Smooth muscle cell (in vitro differentiated cells): ENCODE results near the gene CERKL. TPM values are rescaled to one million over a fixed set of nuclear protein-coding genes. Genes with fewer than 3 reads are reported as not detected.

ENCODE experiments used
- DNase-seq: peaks from one replicate; lab custom pipeline; 2025; ENCODE audit not compliant: unreplicated experiment; lab: John Stamatoyannopoulos, UW
- H2AFZ ChIP-seq: fragments of 200-600 bp; sonication (generic); 2 replicates; pipeline ENCODE4 v1.6.0; 2016; ENCODE audit warnings: antibody characterized with exemption, low read depth, mild to moderate bottlenecking
- H3F3A ChIP-seq: fragments of 200-600 bp; sonication (generic); 2 replicates; pipeline ENCODE4 v1.6.0; 2017; ENCODE audit warnings: antibody characterized with exemption, low read depth
- H3K27ac ChIP-seq: fragments of 200-600 bp; sonication (generic); 2 replicates; pipeline ENCODE4 v1.5.1; 2016; ENCODE audit warnings: low read depth, mild to moderate bottlenecking
- H3K27me3 ChIP-seq: fragments of 200-600 bp; sonication (generic); 2 replicates; pipeline ENCODE4 v1.6.1; 2016; ENCODE audit warnings: low read depth, mild to moderate bottlenecking
- H3K36me3 ChIP-seq: fragments of 200-600 bp; sonication (generic); 2 replicates; pipeline ENCODE4 v1.5.1; 2016; ENCODE audit warnings: low read depth
- H3K4me1 ChIP-seq: fragments of 200-600 bp; sonication (generic); 2 replicates; pipeline ENCODE4 v1.5.1; 2016; ENCODE audit warnings: low read depth
- H3K4me2 ChIP-seq: fragments of 200-600 bp; sonication (generic); 2 replicates; pipeline ENCODE4 v1.6.0; 2016; ENCODE audit warnings: mild to moderate bottlenecking
- H3K4me3 ChIP-seq: fragments of 200-600 bp; sonication (generic); 2 replicates; pipeline ENCODE4 v1.5.1; 2016; ENCODE audit warnings: mild to moderate bottlenecking
- H3K79me2 ChIP-seq: fragments of 200-600 bp; sonication (generic); 2 replicates; pipeline ENCODE4 v1.6.0; 2016; ENCODE audit warnings: low read depth, mild to moderate bottlenecking
- H3K9ac ChIP-seq: fragments of 200-600 bp; sonication (generic); 2 replicates; pipeline ENCODE4 v1.6.0; 2016; ENCODE audit warnings: low read depth
- H3K9me3 ChIP-seq: fragments of 200-600 bp; sonication (generic); replicated peaks from 2 replicates; pipeline ENCODE4 v1.5.1; 2016; ENCODE audit warnings: low read depth
- H4K20me1 ChIP-seq: fragments of 200-600 bp; sonication (generic); 2 replicates; pipeline ENCODE4 v1.6.0; 2016; ENCODE audit warnings: low read depth
- CTCF ChIP-seq: fragments of 200-600 bp; sonication (generic); IDR thresholded peaks from 2 replicates; pipeline ENCODE4 v1.5.1; 2017; ENCODE audit warnings: borderline replicate concordance, mild to moderate bottlenecking, antibody characterized with exemption; ENCODE audit not compliant: insufficient read depth, poor library complexity, severe bottlenecking
- WGBS: methylation state at CpG from one replicate; pipeline ENCODE4 v1.1.7; 2016; ENCODE audit warnings: low lambda C conversion rate; 5-methylcytosine and 5-hydroxymethylcytosine counted together
- polyA plus RNA-seq: library from polyadenylated mRNA; unstranded; fragments of >200 nt; fragmentation: Nextera tagmentation; extraction: Ambion mirVana; gene quantifications from 2 replicates; pipeline ENCODE4 v1.2.1, GENCODE V29; 2016
- total RNA-seq: library from RNA; depleted of rRNA; stranded (reverse); fragments of >200 nt; gene quantifications from 2 replicates; pipeline ENCODE4 v1.2.3, GENCODE V29; 2014

CERKL gene
- total and polyA plus RNA-seq, 2 experiments from 2014 or later, result 1.4 TPM; not detected in 1

GRCh38 chr2:181649436-181649979 is 7.4 kb downstream of the CERKL start:
- Histone ChIP-seq H4K20me1 (no peaks in the 10 kb centered on the region), H3K4me2 (no peak overlapping the region), H3K79me2 (no peaks in the 10 kb centered on the region), H3K27ac (no peak overlapping the region), H3K9me3 (no peaks in the 10 kb centered on the region), H3F3A (no peaks in the 10 kb centered on the region), H3K36me3 (no peaks in the 10 kb centered on the region), H3K27me3 (peaks cover 62% of the 10 kb centered on the region), H2AFZ (no peak overlapping the region), H3K4me1 (no peaks in the 10 kb centered on the region), H3K9ac (no peak overlapping the region), H3K4me3 (no peak overlapping the region)
- no peak for DNase-seq
- 88% methylated on average over 4 of the region's 4 CpGs for WGBS
- no peak for TF ChIP-seq CTCF

GRCh38 chr2:181648478-181649155 is 8.3 kb downstream of the CERKL start:
- no peaks in the 10 kb centered on the region for H3K79me2 ChIP-seq
- no peak for TF ChIP-seq CTCF
- DNase-seq, result no peak
- H3K27ac ChIP-seq, result no peak overlapping the region
- H3K9me3 ChIP-seq, result no peaks in the 10 kb centered on the region
- H3K4me1 ChIP-seq, result no peaks in the 10 kb centered on the region
- no peak overlapping the region for H3K4me3 ChIP-seq
- H3K27me3 ChIP-seq, result peaks cover 55% of the 10 kb centered on the region
- H3K9ac ChIP-seq, result no peak overlapping the region
- 89% methylated on average over 2 of the region's 2 CpGs for WGBS
- no peaks in the 10 kb centered on the region for H3K36me3 ChIP-seq
- H2AFZ ChIP-seq, result no peak overlapping the region
- no peaks in the 10 kb centered on the region for H3F3A ChIP-seq
- no peaks in the 10 kb centered on the region for H4K20me1 ChIP-seq
- no peak overlapping the region for H3K4me2 ChIP-seq

- 97% methylated on average over 1 of the region's 1 CpG for WGBS
Measured at GRCh38 chr2:181646415-181646987, 10.4 kb downstream of the CERKL start.

More at GRCh38 chr2:181646415-181646987, 10.4 kb downstream of the CERKL start:
- H3K36me3 ChIP-seq, result no peaks in the 10 kb centered on the region
- H3K27ac ChIP-seq, result no peak overlapping the region
- no peak for DNase-seq
- no peak overlapping the region for H3K4me3 ChIP-seq
- no peak overlapping the region for H2AFZ ChIP-seq
- H3K79me2 ChIP-seq, result no peaks in the 10 kb centered on the region
- H3K9me3 ChIP-seq, result no peaks in the 10 kb centered on the region
- H3K4me2 ChIP-seq, result no peak overlapping the region
- no peaks in the 10 kb centered on the region for H3K4me1 ChIP-seq
- H4K20me1 ChIP-seq, result no peaks in the 10 kb centered on the region
- H3F3A ChIP-seq, result no peaks in the 10 kb centered on the region
- H3K9ac ChIP-seq, result no peak overlapping the region
- TF ChIP-seq CTCF, result no peak
- peaks cover 52% of the 10 kb centered on the region for H3K27me3 ChIP-seq
